ENCODE results near the gene FSD1L.

- TF ChIP-seq RAD21 (IDR thresholded peaks at IDR 0.05; ENCODE audit: low read length) = no peak
- TF ChIP-seq FOXM1 (IDR thresholded peaks at IDR 0.05; ENCODE audit: low read depth) = no peak
- no peak for TF ChIP-seq TAF1 (IDR thresholded peaks at IDR 0.05; ENCODE audit: borderline replicate concordance, low read depth, low read length)
- TF ChIP-seq ELF1 (IDR thresholded peaks at IDR 0.05) = no peak
- TF ChIP-seq NFIC (IDR thresholded peaks at IDR 0.05; ENCODE audit: borderline replicate concordance) = no peak
- no peak for TF ChIP-seq POLR2AphosphoS5 (IDR thresholded peaks at IDR 0.05; ENCODE audit: low read depth, low read length)
- TF ChIP-seq EP300 (IDR thresholded peaks at IDR 0.05; ENCODE audit: borderline replicate concordance in 1 of 2, low read depth in 1 of 2, low read length in 1 of 2) = no peak
- no peak for TF ChIP-seq SMC3 (IDR thresholded peaks at IDR 0.05; ENCODE audit: low read depth, low read length)
- TF ChIP-seq CTCF (IDR thresholded peaks at IDR 0.05) = no peak
Observed at GRCh38 chr9:105455836-105456475, 8.1 kb downstream of the FSD1L start.

Data from SK-N-SH (cell line).